Ovary (tissue), 9 donors: Measurements from ENCODE around the gene SOSTDC1. TPM values are rescaled to one million over a fixed set of nuclear protein-coding genes. Genes with fewer than 3 reads are reported as not detected.

Experiments used
- DNase-seq, 5 donors: peaks; one replicate each; pipeline ENCODE4 v3.0.0-alpha.2; 2019 to 2020
- H3K27ac ChIP-seq, 2 donors: fragments of 200-600 bp; one replicate each; pipeline versions ENCODE4 v1.5.1 to v1.8.0; 2019 to 2022
- H3K27me3 ChIP-seq: fragments of 200-600 bp; one replicate; pipeline ENCODE4 v1.8.0; 2022
- H3K36me3 ChIP-seq: fragments of 200-600 bp; sonication (generic); one replicate; pipeline ENCODE4 v1.5.1; 2019
- H3K4me1 ChIP-seq: one replicate; pipeline ENCODE4 v1.8.1; 2013; ENCODE audit warnings: mild to moderate bottlenecking, moderate library complexity; ENCODE audit not compliant: insufficient read depth
- H3K4me3 ChIP-seq: fragments of 200-600 bp; sonication (generic); one replicate; pipeline ENCODE4 v1.5.1; 2017
- H3K9me3 ChIP-seq, 2 donors: fragments of 200-600 bp in 1 of 2; sonication (generic) in 1 of 2; one replicate each; pipeline versions ENCODE4 v1.5.1 to v1.8.1; 2013 to 2019; ENCODE audit warnings: mild to moderate bottlenecking in 1 of 2, moderate library complexity in 1 of 2
- EP300 ChIP-seq: sonication (generic); formaldehyde crosslinking; IDR thresholded peaks from one replicate; pipeline ENCODE4 v1.6.1; 2017; ENCODE audit warnings: antibody characterized with exemption
- POLR2A ChIP-seq: fragments of 450-650 bp; IDR thresholded peaks from one replicate; pipeline ENCODE4 v1.6.1; 2017; ENCODE audit warnings: antibody characterized with exemption, mild to moderate bottlenecking, moderate library complexity
- WGBS, 3 donors: extraction: QIAGEN DNeasy Blood & Tissue Kit in 1 of 3; methylation state at CpG; one replicate each; pipeline versions ENCODE4 v1.1.5 to v1.1.7; 2013 to 2017; 5-methylcytosine and 5-hydroxymethylcytosine counted together
- intact Hi-C, 4 donors: fragments of 100-400 bp; cut with DNase I; formaldehyde crosslinking; loops; one replicate each; pipeline versions ENCODE4 v1.11.0 to v1.15.1; 2022 to 2023
- polyA plus RNA-seq, 2 donors: library from polyadenylated mRNA; stranded (reverse); fragments of 200-250 nt in 1 of 2; fragments of 350-450 nt in 1 of 2; fragmentation: Illumina TruSeq in 1 of 2; extraction: RNeasy Lipid Tissue Mini Kit (QIAGEN cat#74804) in 1 of 2; gene quantifications; one replicate each; pipeline ENCODE4 v1.2.3, GENCODE V29; 2013 to 2014
- total RNA-seq, 7 donors: library from RNA; depleted of rRNA in 2 of 7; stranded (reverse); fragments of >200 nt in 2 of 7; fragmentation: NEBNext Ultra II Directional in 3 of 7; extraction: Animal tissue kit (Norgen Biotek cat#: 25700) in 3 of 7; gene quantifications; one replicate each; pipeline versions ENCODE4 v1.1.0 to v1.2.4, GENCODE V29; 2016 to 2023
- TF ChIP-seq, protein P1 (sequence below), 3 donors: fragments of 450-650 bp in 2 of 3; fragments of 200-600 bp in 1 of 3; IDR thresholded peaks; one replicate each; pipeline versions ENCODE4 v1.5.1 to v1.8.0; 2016 to 2022; ENCODE audit warnings: antibody characterized with exemption in 3 of 3, mild to moderate bottlenecking in 1 of 3
- donor health status: DM: no; HTN: no; CAD: no; lungs with moderate emphysema.
- donor health status: DM: no; HTN: no; CAD: no.
- donor health status: Bipolar disorder and iron deficiency.
- donor health status: DM: yes; HTN: yes; CAD: no.
- donor health status: DM: no; HTN: no; CAD: no.
- donor health status: DM: yes; HTN: yes; CAD: no.

Gene SOSTDC1
- total and polyA plus RNA-seq, 9 donors: 0.12 to 10.3 (median 0.60) TPM; not detected in 1

GRCh38 chr7:16498122-16498521 is 32.6 kb upstream of the SOSTDC1 start:
- Histone ChIP-seq H3K36me3 (no peaks in the 10 kb centered on the region), H3K4me3 (no peak overlapping the region), H3K27me3 (no peaks in the 10 kb centered on the region), H3K9me3 (no peaks in the 10 kb centered on the region), H3K27ac (no peak overlapping the region), H3K4me1 (no peaks in the 10 kb centered on the region)
- TF ChIP-seq EP300 (no peak), POLR2A (no peak)
- TF ChIP-seq, protein P1, sequence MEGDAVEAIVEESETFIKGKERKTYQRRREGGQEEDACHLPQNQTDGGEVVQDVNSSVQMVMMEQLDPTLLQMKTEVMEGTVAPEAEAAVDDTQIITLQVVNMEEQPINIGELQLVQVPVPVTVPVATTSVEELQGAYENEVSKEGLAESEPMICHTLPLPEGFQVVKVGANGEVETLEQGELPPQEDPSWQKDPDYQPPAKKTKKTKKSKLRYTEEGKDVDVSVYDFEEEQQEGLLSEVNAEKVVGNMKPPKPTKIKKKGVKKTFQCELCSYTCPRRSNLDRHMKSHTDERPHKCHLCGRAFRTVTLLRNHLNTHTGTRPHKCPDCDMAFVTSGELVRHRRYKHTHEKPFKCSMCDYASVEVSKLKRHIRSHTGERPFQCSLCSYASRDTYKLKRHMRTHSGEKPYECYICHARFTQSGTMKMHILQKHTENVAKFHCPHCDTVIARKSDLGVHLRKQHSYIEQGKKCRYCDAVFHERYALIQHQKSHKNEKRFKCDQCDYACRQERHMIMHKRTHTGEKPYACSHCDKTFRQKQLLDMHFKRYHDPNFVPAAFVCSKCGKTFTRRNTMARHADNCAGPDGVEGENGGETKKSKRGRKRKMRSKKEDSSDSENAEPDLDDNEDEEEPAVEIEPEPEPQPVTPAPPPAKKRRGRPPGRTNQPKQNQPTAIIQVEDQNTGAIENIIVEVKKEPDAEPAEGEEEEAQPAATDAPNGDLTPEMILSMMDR (IDR thresholded peaks at IDR 0.05): no peak
- intact Hi-C loops: no loop called here
- 72 to 83% (median 77%) methylated on average over 2 of the region's 2 CpGs for WGBS, 3 donors
- DNase-seq: no peak

GRCh38 chr7:16494955-16495719 is 29.6 kb upstream of the SOSTDC1 start:
- TF ChIP-seq EP300 (no peak), POLR2A (no peak)
- TF ChIP-seq, protein P1 (IDR thresholded peaks at IDR 0.05): no peak
- no peaks in the 10 kb centered on the region for H3K27me3 ChIP-seq

GRCh38 chr7:16494551-16494950 is 29.0 kb upstream of the SOSTDC1 start:
- H3K36me3 ChIP-seq: no peaks in the 10 kb centered on the region
- no peaks in the 10 kb centered on the region for H3K9me3 ChIP-seq
- WGBS, 3 donors: 42 to 51% (median 47%) methylated on average over 2 of the region's 2 CpGs
- no peaks in the 10 kb centered on the region for H3K27me3 ChIP-seq
- no peak overlapping the region for H3K4me3 ChIP-seq
- intact Hi-C loops: no loop called here
- H3K27ac ChIP-seq: no peak overlapping the region
- H3K4me1 ChIP-seq: no peaks in the 10 kb centered on the region
- TF ChIP-seq, protein P1 (IDR thresholded peaks at IDR 0.05): no peak
- TF ChIP-seq POLR2A (no peak), EP300 (no peak)
- no peak for DNase-seq

More at GRCh38 chr7:16494955-16495719, 29.6 kb upstream of the SOSTDC1 start:
- 52 to 70% (median 54%) methylated on average over 4 of the region's 4 CpGs for WGBS, 3 donors
- no peaks in the 10 kb centered on the region for H3K4me1 ChIP-seq
- H3K36me3 ChIP-seq: no peaks in the 10 kb centered on the region
- no peak overlapping the region for H3K4me3 ChIP-seq
- no peak for DNase-seq
- no peaks in the 10 kb centered on the region for H3K9me3 ChIP-seq
- H3K27ac ChIP-seq: no peak overlapping the region
- intact Hi-C loops: no loop called here

DNA sequence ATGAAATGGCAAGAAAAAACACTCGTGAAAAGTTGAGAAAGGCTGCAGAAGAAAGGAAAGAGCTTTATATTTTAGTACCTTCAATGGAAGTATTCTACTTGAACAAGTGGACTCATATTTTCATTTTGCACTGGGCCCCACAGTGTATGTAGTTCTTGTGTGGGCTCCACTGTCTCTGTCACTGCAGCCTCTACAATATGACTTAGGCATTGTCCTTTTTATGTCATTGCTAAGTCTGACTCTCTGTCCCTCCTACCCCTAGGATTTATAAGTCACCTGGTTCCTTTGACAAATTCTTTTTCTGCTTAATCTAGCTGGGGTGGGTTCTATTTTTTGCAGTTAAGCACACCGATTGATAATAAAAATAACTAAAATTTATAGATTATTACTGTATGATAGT is 27.7 kb upstream of the SOSTDC1 start:
- Histone ChIP-seq H3K9me3 (no peaks in the 10 kb centered on the region), H3K27ac (no peak overlapping the region), H3K27me3 (no peaks in the 10 kb centered on the region), H3K36me3 (no peaks in the 10 kb centered on the region), H3K4me3 (no peak overlapping the region), H3K4me1 (no peaks in the 10 kb centered on the region)
- WGBS, 3 donors: 82 to 89% (median 89%) methylated on average over 2 of the region's 2 CpGs
- TF ChIP-seq POLR2A (no peak), EP300 (no peak)
- TF ChIP-seq, protein P1 (IDR thresholded peaks at IDR 0.05): no peak
- intact Hi-C loops: no loop called here
- no peak for DNase-seq
